GM06990 (cell line): ENCODE data around the gene CYP4F22.

Experiments
- DNase-seq: peaks from one replicate; pipeline ENCODE4 v3.0.0-alpha.2; 2011; ENCODE audit not compliant: insufficient read length; ENCODE audit errors: extremely low read depth
- H3K27me3 ChIP-seq: replicated peaks from 2 replicates; pipeline ENCODE4 v1.6.0; 2011; ENCODE audit warnings: low read length; ENCODE audit not compliant: control insufficient read depth, insufficient read depth
- H3K36me3 ChIP-seq: 2 replicates; pipeline ENCODE4 v1.5.1; 2011; ENCODE audit warnings: low read length; ENCODE audit not compliant: control insufficient read depth, insufficient read depth
- H3K4me3 ChIP-seq: replicated peaks from 2 replicates; pipeline ENCODE4 v1.5.1; 2011; ENCODE audit warnings: low read depth, mild to moderate bottlenecking, control low read depth, low read length
- TF ChIP-seq, protein P1 (sequence below): IDR thresholded peaks from 2 replicates; pipeline ENCODE4 v1.5.1; 2011; ENCODE audit warnings: low read length, control low read depth, mild to moderate bottlenecking, inconsistent platforms; ENCODE audit not compliant: insufficient read depth, poor library complexity, severe bottlenecking

The CYP4F22 gene

DNA sequence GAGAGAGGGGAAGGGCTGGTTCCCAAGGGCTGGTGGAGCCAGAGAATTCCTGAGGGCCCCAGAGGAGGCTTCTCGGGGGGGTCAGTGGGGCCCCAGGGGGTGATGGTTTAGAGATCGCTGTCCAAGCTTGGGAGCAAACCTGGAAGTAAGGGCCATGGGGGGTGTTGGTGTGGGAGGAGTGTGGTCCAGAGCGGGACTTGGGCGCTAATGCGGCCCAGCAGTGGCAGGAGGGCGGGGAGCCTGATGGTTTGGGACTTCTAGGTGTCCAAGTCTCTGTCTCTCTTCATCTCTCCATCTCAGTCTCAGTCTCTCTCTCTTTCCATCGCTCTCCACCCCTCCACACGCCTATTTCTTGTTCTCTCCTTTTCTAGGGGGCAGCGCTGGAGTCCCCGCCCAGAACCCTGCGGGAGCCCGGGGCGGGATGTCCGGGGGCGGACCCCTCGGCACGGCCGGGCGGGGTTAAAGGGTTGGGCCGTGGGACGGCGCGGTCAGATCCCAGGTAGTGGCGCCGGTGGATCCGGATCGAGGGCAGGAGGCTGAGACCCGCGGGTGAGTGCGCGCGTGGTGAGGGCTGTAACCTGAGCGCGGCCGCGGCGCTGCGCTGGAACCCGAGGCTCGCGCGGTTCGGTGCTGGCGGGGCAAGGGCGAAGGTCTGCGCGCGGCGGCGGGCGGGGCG, at the start of gene CYP4F22:
Gene CYP4F22, plus strand, starts transcription at position 491 of the 676 bp plus-strand sequence. CDS start 16,812 bp downstream, outside the sequence.
- Histone ChIP-seq H3K27me3 (0 out of 2 replicates have a peak, but pooled peaks cover 1% of the 10 kb centered on the region), H3K4me3 (no peak within 1 kb of the TSS), H3K36me3 (no peaks in the 10 kb centered on the region)
- no peak for DNase-seq
- TF ChIP-seq, protein P1, sequence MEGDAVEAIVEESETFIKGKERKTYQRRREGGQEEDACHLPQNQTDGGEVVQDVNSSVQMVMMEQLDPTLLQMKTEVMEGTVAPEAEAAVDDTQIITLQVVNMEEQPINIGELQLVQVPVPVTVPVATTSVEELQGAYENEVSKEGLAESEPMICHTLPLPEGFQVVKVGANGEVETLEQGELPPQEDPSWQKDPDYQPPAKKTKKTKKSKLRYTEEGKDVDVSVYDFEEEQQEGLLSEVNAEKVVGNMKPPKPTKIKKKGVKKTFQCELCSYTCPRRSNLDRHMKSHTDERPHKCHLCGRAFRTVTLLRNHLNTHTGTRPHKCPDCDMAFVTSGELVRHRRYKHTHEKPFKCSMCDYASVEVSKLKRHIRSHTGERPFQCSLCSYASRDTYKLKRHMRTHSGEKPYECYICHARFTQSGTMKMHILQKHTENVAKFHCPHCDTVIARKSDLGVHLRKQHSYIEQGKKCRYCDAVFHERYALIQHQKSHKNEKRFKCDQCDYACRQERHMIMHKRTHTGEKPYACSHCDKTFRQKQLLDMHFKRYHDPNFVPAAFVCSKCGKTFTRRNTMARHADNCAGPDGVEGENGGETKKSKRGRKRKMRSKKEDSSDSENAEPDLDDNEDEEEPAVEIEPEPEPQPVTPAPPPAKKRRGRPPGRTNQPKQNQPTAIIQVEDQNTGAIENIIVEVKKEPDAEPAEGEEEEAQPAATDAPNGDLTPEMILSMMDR, result no peak

DNA sequence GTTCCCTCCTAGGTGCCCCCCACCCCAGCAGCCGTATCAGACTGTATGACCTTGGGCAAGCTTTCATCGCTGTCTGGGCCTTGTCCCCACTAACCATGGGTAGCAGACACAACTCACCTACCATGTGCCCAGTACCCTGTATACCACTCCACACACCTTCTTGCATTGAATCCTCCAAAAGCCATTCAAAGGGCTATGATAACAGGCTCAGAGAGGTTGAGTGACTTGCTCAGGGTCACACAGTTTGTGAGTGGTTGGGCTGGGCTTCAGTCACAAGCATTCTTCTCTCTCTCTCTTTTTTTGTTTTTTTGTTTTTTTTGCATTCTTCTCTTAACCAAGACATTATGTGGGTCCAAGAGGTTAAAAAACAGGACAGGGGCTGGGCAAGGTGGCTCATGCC, 46.6 kb upstream of the CYP4F22 start:
- no peaks in the 10 kb centered on the region for H3K27me3 ChIP-seq
- TF ChIP-seq, protein P1, result no peak
- no peak for DNase-seq
- H3K36me3 ChIP-seq, result peaks cover 24% of the 10 kb centered on the region
- H3K4me3 ChIP-seq, result no peak overlapping the region

GRCh38 chr19:15463861-15464371, 44.4 kb upstream of the CYP4F22 start:
- TF ChIP-seq, protein P1, result peak; percentile 0
- Histone ChIP-seq H3K36me3 (peaks cover 19% of the 10 kb centered on the region), H3K4me3 (peak overlapping the region; percentile 90), H3K27me3 (no peaks in the 10 kb centered on the region)
- peak; percentile 77 for DNase-seq

GRCh38 chr19:15464394-15465385, 43.6 kb upstream of the CYP4F22 start, which contains the start of gene RASAL3:
TSS of gene RASAL3 (minus strand) at chr19:15464544. CDS start at chr19:15464358, 186 bp downstream.
- H3K27me3 ChIP-seq, result no peaks in the 10 kb centered on the region
- H3K36me3 ChIP-seq, result peaks cover 17% of the 10 kb centered on the region
- DNase-seq, result peak; percentile 72
- peak within 1 kb of the TSS; percentile 90 for H3K4me3 ChIP-seq
- TF ChIP-seq, protein P1, result no peak

DNA sequence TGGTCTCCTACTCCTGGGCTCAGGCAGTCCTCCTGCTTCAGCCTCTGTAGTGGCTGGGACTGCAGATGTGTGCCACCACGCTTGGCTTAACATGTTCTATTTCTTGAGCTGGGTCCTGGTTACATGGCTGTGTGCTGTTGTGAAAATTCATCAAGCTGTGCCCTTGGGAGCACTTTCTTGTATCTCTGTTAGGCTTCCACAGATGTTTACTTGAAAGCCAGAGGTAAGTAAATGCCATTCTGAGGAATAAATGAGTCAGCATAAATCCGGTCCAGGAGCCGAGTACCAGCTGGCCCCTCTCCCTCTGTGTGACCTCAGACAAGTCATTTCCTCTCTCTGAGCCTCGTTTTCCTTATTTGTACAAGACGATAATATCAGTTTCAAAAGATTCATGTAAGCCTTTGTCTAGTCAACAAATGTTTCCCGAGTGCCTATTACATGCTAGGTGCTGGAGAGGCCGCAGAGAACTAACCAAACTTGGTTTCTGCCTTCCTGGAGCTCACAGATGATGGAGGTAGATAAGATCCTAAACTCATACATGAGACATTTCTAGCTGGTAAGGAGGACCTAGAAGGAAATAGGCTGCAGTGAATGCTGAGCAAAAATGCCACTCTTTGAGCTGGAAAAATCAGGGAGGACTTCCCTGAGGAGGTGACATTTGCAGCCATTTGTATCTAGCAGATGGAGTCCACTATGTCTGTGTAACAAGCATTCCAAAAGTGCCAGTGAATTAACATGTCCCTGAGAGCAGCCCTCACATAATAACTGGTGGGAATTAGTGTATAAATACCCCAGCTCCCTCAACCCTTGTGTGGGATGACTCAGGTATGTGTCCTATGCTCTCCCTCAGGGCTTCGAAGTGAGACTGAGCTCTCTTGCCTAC, 41.2 kb upstream of the CYP4F22 start:
- DNase-seq, result peak; percentile 87
- H3K4me3 ChIP-seq, result no peak overlapping the region

More for the DNA sequence above, 41.2 kb upstream of the CYP4F22 start:
- H3K36me3 ChIP-seq, result peaks cover 1% of the 10 kb centered on the region
- TF ChIP-seq, protein P1, result no peak
- no peaks in the 10 kb centered on the region for H3K27me3 ChIP-seq
